CD4-positive, alpha-beta T cell treated with Interleukin-10 for 1 hour (primary cell): Measurements from ENCODE around the gene ADAP1.
A peak's percentile ranks its signal among the peaks of the same experiment; 100 is the strongest.

ENCODE experiments used
- DNase-seq: peaks from one replicate; pipeline ENCODE4 v3.0.0-alpha.2; 2020

The ADAP1 gene

DNA sequence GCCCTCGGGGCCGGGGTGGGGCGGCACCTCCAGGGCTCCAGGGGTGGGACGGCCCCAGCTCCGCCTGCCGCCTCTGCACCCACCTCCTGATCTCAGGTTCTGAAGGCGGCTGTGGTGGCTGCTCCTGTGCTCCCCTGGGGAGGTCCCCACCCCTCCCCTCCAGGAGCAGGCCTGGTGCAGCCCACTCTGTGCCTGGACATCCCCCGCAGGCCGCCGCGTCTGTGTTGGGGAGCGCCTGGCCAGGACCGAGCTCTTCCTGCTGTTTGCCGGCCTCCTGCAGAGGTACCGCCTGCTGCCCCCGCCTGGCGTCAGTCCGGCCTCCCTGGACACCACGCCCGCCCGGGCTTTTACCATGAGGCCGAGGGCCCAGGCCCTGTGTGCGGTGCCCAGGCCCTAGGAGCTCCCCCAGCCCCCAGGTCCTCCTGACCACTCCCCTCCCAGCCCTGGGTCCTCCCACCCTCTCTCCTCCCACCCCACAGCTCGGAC lies 34.0 kb upstream of the ADAP1 start:
- no peak for DNase-seq

- no peak for DNase-seq
Observed at GRCh38 chr7:987909-988308, 33.4 kb upstream of the ADAP1 start.

DNA sequence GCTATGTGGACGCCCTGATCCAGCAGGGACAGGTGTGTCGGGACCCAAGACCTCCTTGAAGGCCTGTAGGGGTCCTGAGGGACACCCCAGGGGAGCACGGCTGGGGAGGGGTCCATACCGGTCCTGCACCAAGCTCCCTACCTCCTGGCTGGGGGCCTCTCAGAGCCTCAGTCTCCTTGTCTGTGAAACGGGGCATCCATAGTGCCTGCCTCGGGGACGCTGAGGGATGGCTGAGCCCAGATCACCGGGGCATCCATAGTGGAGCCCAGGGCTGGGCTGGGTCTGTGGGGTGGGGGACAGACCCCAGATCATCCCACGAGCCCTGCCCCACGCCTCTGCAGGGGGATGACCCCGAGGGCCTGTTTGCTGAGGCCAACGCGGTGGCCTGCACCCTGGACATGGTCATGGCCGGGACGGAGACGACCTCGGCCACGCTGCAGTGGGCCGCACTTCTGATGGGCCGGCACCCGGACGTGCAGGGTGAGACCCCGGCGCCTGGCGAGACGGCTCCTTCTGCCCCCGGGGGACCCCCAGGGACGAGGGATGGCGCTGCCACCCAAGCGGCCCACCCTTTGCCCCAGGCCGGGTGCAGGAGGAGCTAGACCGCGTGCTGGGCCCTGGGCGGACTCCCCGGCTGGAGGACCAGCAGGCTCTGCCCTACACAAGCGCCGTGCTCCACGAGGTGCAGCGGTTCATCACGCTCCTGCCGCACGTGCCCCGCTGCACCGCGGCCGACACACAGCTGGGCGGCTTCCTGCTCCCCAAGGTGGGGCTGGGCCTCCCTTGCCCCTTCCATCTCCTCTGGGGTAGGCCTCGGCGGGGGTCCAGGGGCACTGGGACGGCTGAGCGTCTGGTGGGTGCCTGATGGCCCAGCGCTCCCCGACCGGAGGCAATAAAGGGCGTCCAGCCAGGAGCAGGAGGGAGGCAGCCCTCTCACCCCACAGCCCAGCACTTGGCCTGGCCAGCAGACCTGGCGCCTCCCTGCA lies 32.6 kb upstream of the ADAP1 start:
- DNase-seq: no peak

DNA sequence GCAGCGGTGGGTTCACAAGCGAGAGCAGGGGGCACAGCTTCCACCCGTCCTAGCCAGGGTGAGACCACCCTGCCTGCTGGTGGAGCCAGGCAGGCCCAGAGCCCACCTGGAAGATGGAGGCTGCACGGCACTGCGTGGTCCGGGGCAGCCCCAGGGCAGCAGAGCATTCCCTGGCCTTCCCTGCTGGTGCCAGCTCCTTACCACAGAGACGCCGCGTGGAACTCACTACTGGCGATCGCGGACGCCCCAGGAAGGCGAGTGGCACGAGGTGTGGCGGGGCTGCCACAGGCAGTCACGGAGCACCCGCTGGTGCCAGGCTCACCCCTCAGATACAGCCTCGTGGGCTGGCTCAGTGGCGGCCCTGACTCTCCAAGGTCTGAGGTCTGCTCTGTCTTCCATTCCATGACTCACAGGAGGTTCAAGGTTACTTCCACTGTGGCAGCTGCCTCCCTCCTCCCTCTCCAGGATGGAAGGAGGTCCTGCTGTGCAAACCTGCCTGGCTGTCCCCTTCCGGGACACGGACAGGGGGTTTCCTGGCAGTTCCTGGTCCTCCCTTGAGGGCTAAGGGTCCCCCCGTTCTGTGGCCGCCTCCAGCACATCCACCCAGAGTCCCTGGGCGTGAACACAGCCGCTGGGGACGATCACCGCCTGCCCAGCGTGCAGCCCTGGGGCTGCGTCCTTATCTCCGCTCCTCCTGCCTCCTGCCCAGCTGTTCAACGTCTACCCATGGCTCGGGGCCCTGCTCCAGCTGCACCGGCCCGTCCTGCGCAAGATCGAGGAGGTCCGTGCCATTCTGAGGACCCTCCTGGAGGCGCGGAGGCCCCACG lies 31.6 kb upstream of the ADAP1 start:
- DNase-seq: no peak

DNA sequence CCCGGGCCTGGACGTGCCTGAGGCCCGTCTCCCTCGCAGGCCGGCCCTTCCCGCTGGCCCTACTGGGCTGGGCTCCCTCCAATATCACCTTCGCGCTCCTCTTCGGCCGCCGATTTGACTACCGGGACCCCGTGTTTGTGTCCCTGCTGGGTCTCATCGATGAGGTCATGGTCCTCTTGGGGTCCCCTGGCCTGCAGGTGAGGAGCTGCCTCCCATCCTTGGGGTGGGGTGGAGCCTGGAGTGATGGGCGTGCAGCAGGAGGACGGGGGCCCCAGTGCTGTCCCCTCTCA lies 30.6 kb upstream of the ADAP1 start:
- no peak for DNase-seq

DNA sequence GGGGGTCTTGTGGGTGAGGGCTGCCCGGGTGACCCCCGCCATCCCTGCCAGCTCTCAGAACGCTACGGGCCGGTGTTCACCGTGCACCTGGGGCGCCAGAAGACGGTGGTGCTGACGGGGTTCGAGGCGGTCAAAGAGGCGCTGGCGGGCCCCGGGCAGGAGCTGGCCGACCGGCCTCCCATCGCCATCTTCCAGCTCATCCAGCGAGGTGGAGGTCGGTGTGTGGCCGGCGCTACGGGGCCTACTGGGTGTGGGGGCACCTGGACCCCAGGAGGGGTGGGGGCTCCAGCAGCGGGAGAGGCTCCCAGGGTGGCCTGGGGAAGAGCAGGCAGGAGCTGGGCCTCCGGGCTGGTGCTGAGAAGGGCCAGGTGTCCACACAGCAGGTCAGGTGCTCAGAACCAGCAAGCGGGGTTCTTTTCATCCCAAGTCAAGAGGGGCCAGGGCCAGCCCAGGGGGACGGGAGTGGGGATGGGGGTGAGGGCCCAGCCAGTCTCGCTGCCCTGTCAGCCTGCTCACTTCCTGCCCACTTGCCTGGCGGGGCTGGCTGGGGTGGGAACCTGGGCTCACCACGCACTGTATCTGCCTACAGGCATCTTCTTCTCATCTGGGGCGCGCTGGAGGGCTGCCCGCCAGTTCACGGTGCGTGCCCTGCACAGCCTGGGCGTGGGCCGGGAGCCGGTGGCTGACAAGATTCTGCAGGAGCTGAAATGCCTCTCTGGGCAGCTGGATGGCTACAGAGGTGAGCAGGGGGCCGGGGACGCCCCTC lies 30.1 kb upstream of the ADAP1 start:
- DNase-seq: no peak

GRCh38 chr7:983616-984071 lies 29.2 kb upstream of the ADAP1 start:
- no peak for DNase-seq

DNA sequence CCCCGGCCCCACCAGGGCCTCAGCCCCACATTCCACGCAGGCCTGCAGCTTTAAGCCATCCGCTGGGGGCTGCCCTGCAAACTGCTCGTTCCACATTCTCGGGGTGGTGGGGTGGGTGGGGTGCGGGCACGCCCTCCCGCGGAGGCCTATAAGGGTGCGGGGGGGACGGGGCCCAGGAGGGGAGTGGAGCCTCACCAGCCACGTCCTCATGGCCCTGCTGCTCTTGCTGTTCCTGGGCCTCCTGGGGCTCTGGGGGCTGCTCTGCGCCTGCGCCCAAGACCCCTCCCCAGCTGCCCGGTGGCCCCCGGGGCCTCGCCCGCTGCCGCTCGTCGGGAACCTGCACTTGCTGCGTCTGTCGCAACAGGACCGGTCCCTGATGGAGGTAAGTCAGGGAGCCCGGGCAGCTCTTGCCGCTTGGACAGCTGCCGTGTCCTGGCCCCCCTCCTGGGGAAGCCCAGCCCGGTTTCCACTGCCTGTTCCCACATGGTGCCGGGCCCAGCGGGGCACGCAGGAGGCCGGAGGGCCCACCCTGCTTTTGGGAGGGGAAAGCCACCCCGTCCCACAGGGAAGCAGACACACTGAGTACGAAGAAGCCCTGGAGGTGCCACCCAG lies 28.6 kb upstream of the ADAP1 start, which contains the start of gene CYP2W1:
TSS of gene CYP2W1 (plus strand) at position 178 of the 612 bp plus-strand sequence. CDS start at position 209, 31 bp downstream.
- DNase-seq: no peak

DNA sequence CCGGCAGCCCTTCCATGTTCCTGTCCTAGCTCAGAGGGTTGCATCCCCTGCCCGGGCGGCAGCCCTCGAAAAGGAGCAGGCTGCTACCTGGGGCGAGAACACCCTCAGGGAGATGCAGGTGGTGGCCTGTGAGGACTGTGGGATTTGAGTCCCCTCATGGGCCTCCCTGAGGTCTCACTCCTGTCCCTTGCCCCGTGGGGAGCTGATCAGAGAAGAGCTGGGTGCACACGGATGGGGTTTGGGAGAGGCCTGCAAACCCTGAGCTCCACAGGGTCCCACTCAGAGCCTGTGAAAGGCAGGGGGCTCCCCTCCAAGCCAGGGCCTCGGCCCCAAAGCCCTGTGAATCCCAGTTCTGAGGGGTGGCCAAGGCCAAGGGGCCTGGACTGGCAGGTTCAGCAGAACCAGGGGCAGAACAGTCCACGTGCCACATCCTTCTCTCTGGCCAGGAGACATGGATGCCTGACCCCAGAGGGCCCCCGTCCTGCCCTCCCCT lies 28.1 kb upstream of the ADAP1 start:
- no peak for DNase-seq

DNA sequence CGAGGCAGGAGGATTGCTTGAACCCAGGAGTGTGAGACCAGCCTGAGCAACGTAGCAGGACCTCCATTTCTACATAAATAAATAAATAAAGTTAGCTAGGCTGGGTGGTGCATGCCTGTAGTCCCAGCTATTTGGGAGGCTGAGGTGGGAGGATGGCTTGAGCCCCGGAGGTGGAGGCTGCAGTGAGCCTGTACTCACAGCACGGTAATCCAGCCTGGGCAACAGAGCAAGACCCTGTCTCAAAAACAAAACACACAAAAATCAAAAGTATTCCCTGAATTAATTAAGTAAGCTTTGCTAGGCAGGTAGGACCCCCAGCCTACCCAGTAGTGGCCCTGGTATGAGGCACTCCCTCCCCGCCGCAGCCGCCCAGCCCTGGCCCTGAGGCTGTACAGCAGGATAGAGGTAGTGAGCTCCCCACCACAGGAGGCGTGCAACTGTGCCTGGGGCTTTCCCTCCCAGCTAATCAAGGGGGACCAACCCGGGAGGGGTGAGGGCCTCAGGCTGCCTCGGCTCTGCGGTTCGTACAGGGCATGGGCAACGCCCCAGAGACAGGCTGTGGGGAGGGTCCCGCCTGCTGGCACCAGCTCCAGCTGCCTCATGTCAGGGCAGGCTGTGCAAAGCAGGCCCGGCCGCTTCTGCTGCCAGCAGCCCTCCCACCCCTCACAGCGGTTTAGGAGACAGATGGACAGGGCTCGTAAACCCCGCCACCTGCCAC lies 27.5 kb upstream of the ADAP1 start:
- DNase-seq: no peak

GRCh38 chr7:979886-980571 lies 25.5 kb upstream of the ADAP1 start:
- no peak for DNase-seq

GRCh38 chr7:979151-979550 lies 24.7 kb upstream of the ADAP1 start:
- no peak for DNase-seq

DNA sequence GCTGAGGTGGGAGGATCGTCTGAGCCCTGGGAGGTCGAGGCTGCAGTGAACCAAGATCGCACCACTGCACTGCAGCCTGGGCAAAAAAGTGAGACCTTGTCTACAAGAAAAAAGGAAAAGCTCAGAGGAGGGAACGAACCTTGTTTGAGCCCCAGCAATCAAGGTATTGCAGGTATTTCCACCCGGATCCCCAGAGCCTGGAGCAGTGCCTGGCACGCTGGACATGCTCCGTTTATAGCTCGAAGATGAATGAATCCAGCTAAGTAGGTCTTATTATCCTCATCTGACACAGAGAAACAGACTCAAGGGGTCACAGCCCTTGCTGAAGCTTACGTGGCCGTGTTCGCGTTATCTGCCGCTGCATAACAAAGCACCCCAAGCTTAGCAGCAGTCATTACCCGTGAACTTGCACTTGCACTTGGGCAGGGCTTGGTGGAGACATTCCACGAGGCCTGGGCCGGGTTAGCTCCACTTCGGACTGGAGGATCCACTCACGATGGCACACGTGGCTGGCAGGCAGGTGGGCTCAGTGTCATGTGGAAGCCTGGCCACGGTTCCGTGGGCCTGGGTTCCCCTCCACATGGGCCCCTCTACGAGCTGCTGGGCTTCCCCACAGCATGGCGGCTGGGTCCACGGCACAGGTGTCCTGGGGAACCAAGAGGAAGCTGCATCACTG lies 24.1 kb upstream of the ADAP1 start:
- DNase-seq: no peak

DNA sequence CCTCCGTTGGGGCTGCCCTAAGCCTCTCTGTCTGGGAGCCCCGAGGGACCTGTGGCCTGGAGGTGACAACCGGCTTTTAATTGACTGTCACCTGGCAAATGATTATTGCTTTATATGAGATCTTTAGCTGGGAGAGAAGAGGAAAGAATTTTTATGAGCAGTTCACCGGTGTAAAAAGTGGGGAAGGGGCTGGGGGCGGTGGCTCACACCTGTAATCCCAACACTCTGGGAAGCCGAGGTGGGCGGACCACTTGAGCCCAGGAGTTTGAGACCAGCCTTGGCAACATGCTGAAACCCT lies 23.5 kb upstream of the ADAP1 start:
- DNase-seq: no peak

- DNase-seq: no peak
Observed at GRCh38 chr7:977326-978048, 23.0 kb upstream of the ADAP1 start.

DNA sequence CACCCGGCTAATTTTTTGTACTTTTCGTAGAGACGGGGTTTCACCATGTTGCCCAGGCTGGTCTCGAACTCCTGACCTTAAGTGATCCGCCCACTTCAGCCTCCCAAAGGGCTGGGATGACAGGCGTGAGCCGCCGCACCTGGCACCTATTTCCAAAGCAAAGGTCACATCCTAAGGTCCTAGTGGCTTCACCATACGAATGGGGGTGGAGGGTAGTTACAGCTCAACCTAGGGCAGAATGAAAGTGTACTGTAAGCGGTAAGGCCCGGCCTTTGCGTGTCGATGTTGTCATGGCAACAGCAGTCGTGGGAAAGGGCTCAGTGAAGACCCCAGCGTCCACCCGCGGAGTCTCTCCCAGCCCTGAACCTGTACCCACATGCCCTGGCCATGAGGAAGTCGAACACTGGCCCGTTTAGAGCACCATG lies 22.4 kb upstream of the ADAP1 start:
- no peak for DNase-seq

- DNase-seq: no peak
Observed at GRCh38 chr7:975702-976473, 21.4 kb upstream of the ADAP1 start.

DNA sequence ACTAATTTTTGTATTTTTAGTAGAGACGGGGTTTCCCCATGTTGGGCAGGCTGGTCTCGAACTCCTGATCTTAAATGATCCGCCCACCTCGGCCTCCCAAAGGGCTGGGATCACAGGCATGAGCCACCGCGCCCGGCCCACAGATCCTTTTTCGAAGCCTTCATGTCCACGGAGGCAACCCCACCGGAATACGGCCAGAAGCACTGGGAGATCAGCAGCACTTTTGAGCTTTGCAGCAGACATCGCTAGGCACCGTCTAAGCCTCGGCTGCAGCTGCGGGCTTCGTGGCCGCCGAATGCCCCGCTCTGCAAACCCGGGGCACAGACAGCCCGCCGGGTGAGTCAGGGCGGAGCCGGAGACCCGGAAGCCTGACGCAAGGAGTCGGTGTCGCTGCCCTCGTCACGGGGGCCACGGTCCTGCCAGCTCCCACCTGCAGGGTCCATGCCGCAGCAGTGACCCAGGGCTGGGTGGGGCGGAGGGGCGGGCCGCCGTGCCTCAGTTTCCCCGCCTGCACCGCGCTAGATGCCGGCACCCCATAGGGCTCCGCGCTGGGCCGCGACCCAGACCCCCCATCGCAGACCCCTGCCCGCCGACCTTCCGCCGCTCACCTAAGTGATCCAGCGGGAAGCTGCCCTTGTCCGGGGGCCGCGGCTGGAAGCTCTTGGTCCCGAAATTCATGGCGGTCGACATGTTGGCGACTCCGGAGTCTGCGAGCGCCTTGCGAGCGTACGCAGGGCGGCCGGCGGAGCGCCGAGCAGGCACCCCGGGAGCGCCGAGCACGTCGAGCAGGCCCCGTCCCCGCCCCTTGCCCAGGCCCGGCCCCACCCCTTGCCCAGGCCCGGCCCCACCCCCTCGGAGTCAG lies 20.6 kb upstream of the ADAP1 start, which contains the start of gene COX19:
TSS of gene COX19 (minus strand) at position 730 of the 862 bp plus-strand sequence. CDS start at position 690, 40 bp downstream.
- peak; percentile 91 for DNase-seq
